Activated T-cell treated with anti-CD3 and anti-CD28 coated beads for 48 hours (primary cell): ENCODE results near the gene METTL24.
"Not testable (repeated sequence)": the region's sequence is repeated elsewhere in the genome, so short reads cannot be mapped to it uniquely, and the experiment has no call there.

Experiments used
- DNase-seq: peaks from one replicate; pipeline ENCODE4 v3.0.0-alpha.2; 2020; ENCODE audit warnings: low read depth

METTL24 gene

DNA sequence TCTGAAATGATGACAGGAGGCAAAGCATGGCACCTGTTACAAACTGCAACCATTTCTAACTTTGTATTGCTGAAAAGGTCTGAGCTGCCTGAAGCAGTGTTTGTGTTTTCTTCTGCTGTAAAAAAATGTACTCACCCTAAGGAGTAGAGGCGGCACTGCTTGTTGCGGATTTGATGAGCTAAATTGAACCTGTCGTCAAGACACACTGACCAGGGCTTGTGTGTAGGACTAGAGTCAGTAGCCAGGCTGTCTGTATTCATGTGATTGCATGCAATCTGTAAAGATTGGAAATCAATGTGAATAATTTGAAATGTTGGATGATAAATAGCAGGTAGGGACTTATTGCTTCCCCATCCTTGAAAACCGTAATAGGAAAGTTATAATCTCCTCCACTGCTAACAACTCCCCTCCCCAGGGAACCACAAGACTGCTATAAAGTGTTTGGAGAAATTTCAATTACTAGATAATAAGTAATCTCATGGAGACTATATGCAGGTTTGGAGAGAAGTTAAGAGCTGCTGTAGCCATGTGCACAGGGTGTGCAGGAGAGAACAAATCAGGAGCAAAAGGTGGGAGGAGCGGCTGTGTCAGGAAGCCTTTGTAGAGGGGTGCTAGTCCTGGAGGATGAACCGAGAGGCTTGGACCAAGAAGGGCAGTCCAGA lies 42.8 kb downstream of the METTL24 start:
- no peak for DNase-seq

- no peak for DNase-seq
These were observed 47.2 kb downstream of the METTL24 start for GRCh38 chr6:110310861-110311446.

GRCh38 chr6:110309432-110309831 lies 48.7 kb downstream of the METTL24 start:
- not testable (repeated sequence) for DNase-seq

GRCh38 chr6:110307368-110307767 lies 50.8 kb downstream of the METTL24 start:
- DNase-seq: no peak

GRCh38 chr6:110305832-110306231 lies 52.3 kb downstream of the METTL24 start:
- DNase-seq: not testable (repeated sequence)

DNA sequence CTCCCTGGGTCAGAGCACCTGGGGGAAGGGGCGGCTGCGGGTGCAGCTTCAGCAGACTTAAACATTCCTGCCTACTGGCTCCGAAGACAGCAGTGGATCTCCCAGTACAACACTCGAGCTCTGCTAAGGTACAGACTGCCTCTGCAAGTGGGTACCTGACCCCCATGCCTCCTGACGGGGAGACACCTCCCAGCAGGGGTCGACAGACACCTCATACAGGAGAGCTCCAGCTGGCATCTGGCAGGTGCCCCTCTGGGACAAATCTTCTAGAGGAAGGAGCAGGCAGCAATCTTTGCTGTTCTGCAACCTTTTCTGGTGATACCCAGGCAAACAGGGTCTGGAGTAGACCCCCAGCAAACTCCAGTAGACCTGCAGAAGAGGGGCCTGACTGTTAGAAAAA lies 54.5 kb downstream of the METTL24 start:
- not testable (repeated sequence) for DNase-seq

GRCh38 chr6:110298916-110299315 lies 59.2 kb downstream of the METTL24 start:
- DNase-seq: no peak

- DNase-seq: no peak
These were observed 59.7 kb downstream of the METTL24 start for GRCh38 chr6:110298411-110298810.

GRCh38 chr6:110296241-110297025 lies 61.7 kb downstream of the METTL24 start:
- no peak for DNase-seq

GRCh38 chr6:110295451-110296165 lies 62.5 kb downstream of the METTL24 start:
- DNase-seq: no peak

- DNase-seq: no peak
These were observed 70.4 kb downstream of the METTL24 start for GRCh38 chr6:110287462-110288341.

DNA sequence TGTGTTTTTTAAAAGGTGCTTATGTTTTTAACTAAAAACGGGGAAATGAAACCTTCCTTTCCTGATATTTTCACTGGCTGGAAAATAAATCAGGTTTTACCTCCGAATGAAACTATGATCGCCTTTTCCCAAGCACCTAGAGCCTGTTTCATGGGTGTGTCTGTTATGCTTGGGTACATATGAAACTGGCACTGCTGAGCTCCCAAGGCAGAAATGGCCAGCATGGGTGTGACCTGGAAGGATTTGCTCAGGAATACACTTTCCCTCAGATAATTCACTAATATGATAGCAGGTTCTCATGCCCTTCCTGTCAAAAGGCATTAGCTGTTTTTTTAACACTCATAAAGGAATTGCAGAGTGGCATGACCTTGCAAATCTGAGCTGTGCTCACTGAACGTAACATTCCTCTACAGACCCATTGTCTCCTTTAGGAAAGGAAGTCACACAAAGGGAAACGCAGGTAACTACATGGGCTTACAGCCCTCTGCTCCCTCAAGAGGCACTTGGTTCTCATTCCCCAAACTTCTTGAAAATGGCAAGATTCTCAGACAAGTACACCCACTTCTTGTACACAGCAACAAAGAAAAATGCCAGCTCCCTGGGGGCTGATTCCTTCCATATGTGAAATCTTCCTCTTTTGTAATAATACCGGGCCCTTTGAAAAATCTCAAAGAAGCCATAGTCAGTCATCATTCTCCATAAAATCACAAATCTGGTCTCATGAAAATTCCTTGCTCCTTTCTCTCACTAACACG lies 72.7 kb downstream of the METTL24 start:
- DNase-seq: no peak

DNA sequence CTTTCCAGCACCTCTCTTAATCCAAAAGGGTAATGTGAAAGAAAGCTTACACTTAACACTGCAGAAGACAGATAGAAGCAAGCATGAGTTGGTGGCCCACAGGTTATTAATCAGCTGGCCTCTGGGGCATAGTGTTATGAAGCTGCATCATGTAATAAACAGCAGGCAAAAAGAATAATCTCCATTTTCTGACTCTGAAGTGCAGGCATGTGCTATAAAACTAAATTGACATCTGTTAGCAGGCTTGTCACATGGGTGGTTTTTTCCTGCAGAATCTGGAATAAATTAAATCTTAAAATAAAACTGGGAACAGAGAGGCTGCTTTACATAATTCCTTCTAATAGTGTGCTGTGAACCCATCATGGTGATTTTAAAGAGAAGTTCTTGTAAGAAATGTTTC lies 73.3 kb downstream of the METTL24 start:
- DNase-seq: no peak

GRCh38 chr6:110283657-110284056 lies 74.5 kb downstream of the METTL24 start:
- DNase-seq: no peak

DNA sequence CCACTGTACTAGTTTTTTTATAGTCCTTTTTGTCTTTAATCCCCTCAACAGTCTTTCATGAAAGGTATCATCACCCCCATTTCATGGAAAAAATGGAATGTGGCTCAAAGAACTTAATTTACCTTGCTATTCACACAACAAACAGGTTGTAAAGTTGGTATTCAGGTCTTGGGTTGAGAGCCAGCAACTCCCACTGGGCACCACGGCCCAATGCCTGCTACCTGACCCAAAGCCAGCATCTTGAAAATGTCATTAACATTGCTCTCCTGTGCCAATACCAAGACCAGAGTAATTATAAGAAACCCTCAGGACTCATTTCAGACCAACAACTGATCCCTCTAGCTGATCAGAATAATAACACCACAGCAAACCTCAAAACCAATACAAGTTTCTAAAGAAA lies 75.7 kb downstream of the METTL24 start:
- DNase-seq: no peak

- no peak for DNase-seq
These were observed 81.0 kb downstream of the METTL24 start for GRCh38 chr6:110277100-110277665.

DNA sequence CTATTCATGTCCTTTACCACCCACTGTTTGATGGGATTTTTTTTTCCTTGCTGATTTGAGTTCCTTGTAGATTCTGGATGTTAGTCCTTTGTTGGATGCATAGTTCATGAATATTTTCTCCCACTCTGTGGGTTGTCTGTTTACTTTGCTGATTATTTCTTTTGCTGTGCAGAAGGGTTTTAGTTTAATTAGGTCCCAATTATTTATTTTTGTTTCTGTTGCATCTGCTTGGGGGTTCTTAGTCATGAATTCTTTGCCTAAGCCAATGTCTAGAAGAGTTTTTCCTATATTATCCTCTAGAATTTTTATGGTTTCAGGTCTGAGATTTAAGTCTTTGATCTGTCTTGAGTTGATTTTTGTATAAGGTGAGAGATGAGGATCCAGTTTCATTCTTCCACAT lies 85.4 kb downstream of the METTL24 start:
- DNase-seq: not testable (repeated sequence)

DNA sequence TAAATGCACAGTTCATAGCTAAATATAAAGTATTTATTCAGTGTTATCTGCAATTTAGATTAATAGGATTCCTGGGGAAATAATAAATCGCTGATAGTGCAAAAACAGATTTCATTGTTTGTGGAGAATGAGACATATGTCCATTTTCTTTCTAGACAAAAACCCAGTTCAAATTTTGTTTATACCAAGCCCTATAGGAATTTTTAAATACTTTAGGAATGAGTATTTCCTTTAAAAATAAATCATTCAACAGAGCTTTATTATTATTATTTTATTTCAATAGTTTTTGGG lies 86.5 kb downstream of the METTL24 start:
- DNase-seq: no peak

DNA sequence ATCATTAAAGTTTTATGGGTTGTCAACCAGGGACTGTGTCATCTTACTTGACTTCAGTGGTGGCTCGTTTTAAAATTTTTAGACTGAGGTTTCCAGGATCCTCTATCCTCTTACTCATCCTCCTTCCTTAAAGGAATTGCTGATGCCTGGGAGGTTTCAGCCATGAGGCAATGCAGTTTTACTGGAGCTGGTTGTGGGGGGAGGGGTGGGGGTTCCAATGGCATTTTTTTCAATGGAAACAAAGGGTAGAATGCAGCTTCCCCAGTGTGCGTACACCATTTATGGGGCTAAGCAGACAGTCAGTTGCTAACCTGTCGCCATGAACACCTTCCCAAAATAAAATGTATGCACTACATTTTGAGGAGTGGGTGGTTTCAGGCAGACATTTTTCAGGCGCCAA lies 88.0 kb downstream of the METTL24 start:
- DNase-seq: no peak

DNA sequence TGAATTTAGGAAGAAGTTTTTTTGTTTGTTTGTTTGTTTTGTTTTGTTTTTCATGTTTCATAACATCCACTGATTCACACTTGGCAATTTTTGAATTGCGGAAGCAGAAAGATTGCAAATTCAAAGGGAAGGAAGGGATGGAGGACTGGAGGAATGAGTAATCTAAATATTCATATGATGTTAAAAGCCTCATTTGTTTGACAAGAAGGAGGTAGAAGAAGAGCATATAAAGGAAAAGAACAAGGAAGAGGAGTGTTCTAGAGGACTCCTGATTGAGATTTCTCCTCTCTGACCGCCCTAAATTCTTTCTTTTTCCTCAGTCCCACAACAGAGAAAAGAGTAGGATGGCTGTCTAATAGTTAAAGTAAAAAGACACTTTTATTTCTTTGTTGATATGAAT lies 88.5 kb downstream of the METTL24 start:
- no peak for DNase-seq

DNA sequence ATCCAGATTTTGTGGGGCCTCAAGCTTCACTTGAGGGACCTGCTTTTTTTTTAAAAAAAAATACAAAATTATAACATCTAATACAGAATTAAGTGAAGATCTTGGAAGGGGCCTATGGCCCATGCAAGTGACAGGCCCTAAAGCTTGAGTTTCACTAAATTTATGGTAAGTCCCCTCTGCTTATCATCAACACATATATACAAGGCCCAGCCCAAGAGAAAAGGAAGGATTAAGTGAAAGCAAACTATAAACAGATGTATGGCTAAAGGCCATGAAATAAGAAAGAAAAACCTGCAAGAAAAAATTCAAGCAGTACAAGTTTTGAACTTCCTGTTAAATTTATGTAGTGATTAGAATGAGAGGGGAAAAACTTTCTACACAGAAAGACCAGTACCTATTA lies 91.2 kb downstream of the METTL24 start:
- no peak for DNase-seq
